OCI-LY7 (cell line): ENCODE data around the gene STAG1. TPM values are rescaled to one million over a fixed set of nuclear protein-coding genes. Genes with fewer than 3 reads are reported as not detected.

Experiments
- BruUV-seq: library from RNA; stranded (reverse); fragments of 400-500 nt; replicated peaks from 2 replicates; lab custom pipeline; 2021; lab: Mats Ljungman, UMichigan
- CTCF ChIA-PET: fragments of 300-600 bp; sonication (Branson Sonifier 250); formaldehyde crosslinking; loops from one replicate; lab custom pipeline; 2022; ENCODE audit warnings: antibody characterized with exemption; ENCODE audit not compliant: unreplicated experiment; lab: Charles Lee
- POLR2A ChIA-PET: fragments of 300-600 bp; sonication (Branson Sonifier 250); formaldehyde crosslinking; loops from one replicate; lab custom pipeline; 2022; ENCODE audit warnings: antibody characterized with exemption; lab: Charles Lee
- DNase-seq: peaks from one replicate; pipeline ENCODE4 v3.0.0-alpha.2; 2015; ENCODE audit warnings: low spot score
- H2AFZ ChIP-seq: fragments of 200-600 bp; sonication (generic), shearing (Covaris generic); 2 replicates; pipeline ENCODE4 v1.6.1; 2014; ENCODE audit warnings: mild to moderate bottlenecking, antibody characterized with exemption, low read length, moderate library complexity
- H3K27ac ChIP-seq: fragments of 200-600 bp; sonication (generic); 2 replicates; pipeline ENCODE4 v1.5.1; 2014; ENCODE audit warnings: mixed run types, low read depth, mild to moderate bottlenecking, moderate library complexity, low read length, inconsistent platforms; ENCODE audit not compliant: poor library complexity, severe bottlenecking
- H3K36me3 ChIP-seq: fragments of 200-600 bp; sonication (generic); 2 replicates; pipeline ENCODE4 v1.6.1; 2014; ENCODE audit warnings: mild to moderate bottlenecking, antibody characterized with exemption, low read length, moderate library complexity, mixed read lengths; ENCODE audit not compliant: insufficient read depth
- H3K4me1 ChIP-seq: fragments of 200-600 bp; sonication (generic); 2 replicates; pipeline ENCODE4 v1.5.1; 2014; ENCODE audit warnings: mild to moderate bottlenecking, low read length; ENCODE audit not compliant: insufficient read depth, poor library complexity, severe bottlenecking
- H3K4me2 ChIP-seq: fragments of 200-600 bp; sonication (generic); 2 replicates; pipeline ENCODE4 v1.6.1; 2014; ENCODE audit warnings: mild to moderate bottlenecking, low read length
- H3K4me3 ChIP-seq: fragments of 200-600 bp; sonication (generic); 2 replicates; pipeline ENCODE4 v1.5.1; 2014; ENCODE audit warnings: mild to moderate bottlenecking, low read depth, low read length; ENCODE audit not compliant: poor library complexity, severe bottlenecking
- H3K79me2 ChIP-seq: fragments of 200-600 bp; sonication (generic); 2 replicates; pipeline ENCODE4 v1.6.1; 2016; ENCODE audit warnings: low read depth, mild to moderate bottlenecking, low read length, moderate library complexity, mixed read lengths; ENCODE audit not compliant: insufficient read depth
- H3K9me2 ChIP-seq: fragments of 200-600 bp; sonication (generic); 2 replicates; pipeline ENCODE4 v1.6.1; 2016; ENCODE audit warnings: mild to moderate bottlenecking, low read length, mixed read lengths; ENCODE audit not compliant: insufficient read depth
- H3K9me3 ChIP-seq: fragments of 200-600 bp; sonication (generic); 2 replicates; pipeline ENCODE4 v1.6.1; 2014; ENCODE audit warnings: mild to moderate bottlenecking, mixed run types, low read length, mixed read lengths
- H4K20me1 ChIP-seq: fragments of 200-600 bp; sonication (generic); 2 replicates; pipeline ENCODE4 v1.6.1; 2014; ENCODE audit warnings: mild to moderate bottlenecking, antibody characterized with exemption, low read length, moderate library complexity, mixed read lengths; ENCODE audit not compliant: insufficient read depth
- CTCF ChIP-seq: fragments of 200-600 bp; sonication (generic); conservative IDR thresholded peaks from 2 replicates; pipeline ENCODE4 v1.5.1; 2014; ENCODE audit warnings: mild to moderate bottlenecking, antibody characterized with exemption, low read length, moderate library complexity, mixed read lengths
- EZH2phosphoT487 ChIP-seq: fragments of 200-600 bp; sonication (generic); IDR thresholded peaks from 2 replicates; pipeline ENCODE4 v1.6.1; 2018; ENCODE audit warnings: low read depth, borderline replicate concordance, mild to moderate bottlenecking, mixed run types, antibody characterized with exemption, low read length, moderate library complexity, mixed read lengths
- intact Hi-C: fragments of 100-400 bp; cut with micrococcal nuclease; formaldehyde crosslinking; loops from one replicate; pipeline ENCODE4 v1.10.0; 2022; ENCODE audit not compliant: unreplicated experiment
- total RNA-seq, 2 experiments: library from RNA; depleted of rRNA in 1 of 2; stranded (reverse); fragments of >200 nt in 1 of 2; shearing (Covaris generic) in 1 of 2; gene quantifications; 2 replicates each; pipeline ENCODE4 v1.2.3, GENCODE V29; 2014 to 2022

Gene STAG1
- total RNA-seq, 2 experiments from 2014 or later = 30.7 to 46.6 TPM

- Histone ChIP-seq H3K4me3 (no peak overlapping the region), H3K27ac (no peak overlapping the region), H3K36me3 (peaks cover 9% of the 10 kb centered on the region; the same call in 1 of the 2 replicates), H3K4me2 (no peak overlapping the region), H3K4me1 (peaks cover 26% of the 10 kb centered on the region), H3K9me2 (no peaks in the 10 kb centered on the region), H3K9me3 (no peaks in the 10 kb centered on the region), H2AFZ (no peak overlapping the region), H4K20me1 (peaks cover 21% of the 10 kb centered on the region), H3K79me2 (peaks cover 99% of the 10 kb centered on the region)
- ChIA-PET POLR2A (interaction anchor here (0.7 kb wide), 1 partner anchor 46 kb away, joined by 5 read pairs; no protein-coding TSS in a partner anchor), CTCF (no interaction called here)
- TF ChIP-seq EZH2phosphoT487 = no peak
- TF ChIP-seq CTCF = peak; percentile 68
- DNase-seq = no peak
- BruUV-seq = no TSS peak
- intact Hi-C loops = no loop called here
These were observed 17.7 kb downstream of the STAG1 start for GRCh38 chr3:136734382-136735070.

- no peaks in the 10 kb centered on the region for H3K9me2 ChIP-seq
- no peak overlapping the region for H3K27ac ChIP-seq
- no peak overlapping the region for H3K4me3 ChIP-seq
- peaks cover 99% of the 10 kb centered on the region for H3K79me2 ChIP-seq
- no peak for DNase-seq
- TF ChIP-seq CTCF (no peak), EZH2phosphoT487 (no peak)
- H3K4me2 ChIP-seq = no peak overlapping the region
- H3K4me1 ChIP-seq = peaks cover 26% of the 10 kb centered on the region
- intact Hi-C loops = no loop called here
- H3K9me3 ChIP-seq = no peaks in the 10 kb centered on the region
- peaks cover 21% of the 10 kb centered on the region for H4K20me1 ChIP-seq
- POLR2A ChIA-PET = interaction anchor here (0.6 kb wide), 3 partner anchors 14 to 286 kb away, joined by 3 to 6 read pairs (median 5); no protein-coding TSS in a partner anchor
- no TSS peak for BruUV-seq
- peaks cover 9% of the 10 kb centered on the region; the same call in 1 of the 2 replicates for H3K36me3 ChIP-seq
- H2AFZ ChIP-seq = no peak overlapping the region
- CTCF ChIA-PET = no interaction called here
These were observed 18.8 kb downstream of the STAG1 start for GRCh38 chr3:136733317-136733833.
